Esophagus muscularis mucosa (tissue), 3 donors: Measurements from ENCODE around the gene UBXN7.

ENCODE experiments used
- CTCF ChIP-seq, 3 experiments: fragments of 200-600 bp in 2 of 3; fragments of 450-650 bp in 1 of 3; sonication (generic) in 2 of 3; IDR thresholded peaks; one replicate each; pipeline ENCODE4 v1.5.1; 2017 to 2019; ENCODE audit warnings: antibody characterized with exemption in 3 of 3, mild to moderate bottlenecking in 2 of 3, moderate library complexity in 1 of 3
- POLR2A ChIP-seq: fragments of 450-650 bp; IDR thresholded peaks from one replicate; pipeline ENCODE4 v1.6.1; 2017; ENCODE audit warnings: antibody characterized with exemption, moderate library complexity, mild to moderate bottlenecking, low read depth

GRCh38 chr3:196408565-196409300 lies 23.5 kb downstream of the UBXN7 start:
- TF ChIP-seq POLR2A (no peak), CTCF (IDR thresholded peaks at IDR 0.05) (no peak)
